Measurements from ENCODE around the gene LENG9.
"Not testable (repeated sequence)": the region's sequence is repeated elsewhere in the genome, so short reads cannot be mapped to it uniquely, and the experiment has no call there.

The LENG9 gene

GRCh38 chr19:54478677-54479266, 15.2 kb upstream of the LENG9 start:
- peak; percentile 34 for DNase-seq (ENCODE audit: low spot score)

- no peak for DNase-seq (ENCODE audit: low spot score)
Observed at GRCh38 chr19:54477650-54478049, 14.1 kb upstream of the LENG9 start.

- DNase-seq (ENCODE audit: low spot score): no peak
Observed at GRCh38 chr19:54475706-54476105, 12.1 kb upstream of the LENG9 start.

- DNase-seq (ENCODE audit: low spot score): no peak
Observed at GRCh38 chr19:54473892-54474372, 10.4 kb upstream of the LENG9 start.

DNA sequence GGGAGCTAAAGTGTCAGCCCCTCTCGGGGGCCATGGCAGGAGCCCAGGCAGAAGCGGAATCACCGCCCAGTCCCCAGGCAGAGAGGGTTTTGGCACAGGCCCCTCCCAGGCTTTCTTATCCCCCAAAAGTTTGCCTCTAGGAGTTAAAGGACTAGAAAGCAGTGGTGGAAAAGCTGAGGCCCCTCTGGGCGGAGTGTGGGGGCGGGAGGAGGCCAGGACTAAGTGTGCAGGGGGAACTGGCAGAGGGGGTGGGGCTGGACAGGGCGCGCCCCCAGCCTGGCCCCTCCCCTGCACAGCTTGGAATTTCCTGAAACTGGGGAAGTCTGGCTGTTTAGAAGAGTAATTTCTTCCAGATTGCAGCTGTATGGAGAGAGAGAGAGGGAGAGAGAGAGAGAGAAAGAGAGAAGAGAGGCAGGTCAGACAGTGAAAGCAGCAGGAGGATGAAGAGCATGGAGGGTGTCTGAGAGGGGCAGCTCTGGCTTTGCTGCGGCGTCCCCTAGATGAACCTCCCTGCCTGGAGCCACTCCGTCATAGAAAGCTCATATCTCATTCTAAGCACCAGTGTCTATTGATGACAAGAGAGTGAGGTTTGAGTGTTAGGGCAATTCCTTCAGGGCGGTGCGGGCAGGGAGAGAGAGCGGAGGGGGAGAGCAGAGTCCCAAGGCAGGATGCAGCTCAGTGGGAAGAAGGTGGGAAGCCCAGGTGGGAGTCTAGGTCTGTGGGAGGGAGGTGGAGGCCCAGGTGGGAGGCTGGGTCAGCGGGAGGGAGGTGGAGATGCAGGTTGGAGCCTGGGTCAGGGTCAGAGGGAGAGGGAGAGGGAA, 9.7 kb upstream of the LENG9 start, which contains the start of gene CDC42EP5:
Gene CDC42EP5 (minus strand): TSS at position 226 of the 821 bp plus-strand sequence. CDS start 7,749 bp downstream, outside the sequence.
- DNase-seq (ENCODE audit: low spot score): no peak

- no peak for DNase-seq (ENCODE audit: low spot score)
Observed at GRCh38 chr19:54470991-54471782, 7.6 kb upstream of the LENG9 start.

DNA sequence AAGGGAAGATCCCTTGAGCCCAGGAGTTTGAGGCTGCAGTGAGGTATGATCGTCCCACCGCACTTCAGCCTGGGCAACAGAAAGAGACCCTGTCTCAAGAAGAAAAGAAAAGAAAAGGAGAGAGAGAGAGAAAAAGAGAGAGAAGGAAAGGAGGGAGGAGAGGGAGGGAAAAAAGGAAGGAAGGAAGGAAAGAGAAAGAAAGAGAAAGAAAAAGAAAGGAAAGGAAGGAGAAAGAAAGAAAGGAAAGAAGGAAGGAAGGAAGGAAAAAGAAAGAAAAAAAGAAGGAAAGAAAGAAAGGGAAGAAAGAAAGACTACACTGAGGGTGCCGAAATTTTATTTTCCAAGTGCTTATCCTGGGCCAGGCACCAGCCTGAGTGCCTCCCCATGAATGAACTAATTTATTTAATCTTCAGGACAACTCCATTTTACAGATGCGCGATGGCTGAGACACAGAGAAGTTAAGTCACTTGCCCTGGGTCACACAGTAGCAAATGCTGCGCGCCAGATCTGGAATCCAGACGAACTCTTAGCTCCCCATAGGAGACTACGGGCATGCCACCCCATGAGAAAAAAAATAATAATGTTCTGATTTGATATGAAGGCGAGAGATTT, 6.8 kb upstream of the LENG9 start:
- DNase-seq (ENCODE audit: low spot score): no peak

GRCh38 chr19:54469496-54469934, 5.9 kb upstream of the LENG9 start:
- DNase-seq (ENCODE audit: low spot score): no peak

GRCh38 chr19:54466110-54466480, 2.5 kb upstream of the LENG9 start:
- DNase-seq (ENCODE audit: low spot score): not testable (repeated sequence)

DNA sequence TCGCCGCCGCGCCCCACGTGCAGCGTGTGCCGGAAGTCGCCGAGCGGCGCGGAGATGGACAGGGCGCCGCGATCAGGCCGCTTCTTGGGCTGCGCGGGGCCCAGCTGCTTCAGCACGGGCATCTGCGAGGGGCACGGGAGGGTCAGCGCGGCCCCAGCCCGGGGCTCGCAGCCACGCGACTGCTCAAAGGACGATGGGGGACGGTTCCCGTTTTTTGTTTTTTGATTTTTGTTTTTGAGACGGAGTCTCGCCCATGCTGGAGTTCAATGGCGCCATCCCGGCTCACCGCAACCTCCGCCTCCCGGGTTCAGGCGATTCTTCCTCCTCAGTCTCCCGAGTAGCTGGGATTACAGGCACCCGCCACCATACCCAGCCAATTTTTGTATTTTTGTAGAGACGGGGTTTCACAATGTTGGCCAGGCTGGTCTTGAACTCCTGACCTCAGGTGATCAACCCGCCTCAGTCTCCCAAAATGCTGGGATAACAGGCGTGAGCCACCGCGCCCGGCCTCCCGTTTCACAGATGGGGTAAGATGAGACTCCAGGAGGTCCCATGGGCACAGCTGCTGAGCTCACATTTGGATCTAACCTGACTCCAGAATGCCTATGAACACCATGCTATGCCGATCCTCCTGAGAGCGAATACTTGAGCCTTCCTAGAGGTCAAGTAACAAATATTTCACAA, 2.0 kb upstream of the LENG9 start:
- no peak for DNase-seq (ENCODE audit: low spot score)

- peak; percentile 72 for DNase-seq (ENCODE audit: low spot score)
Observed at GRCh38 chr19:54464630-54465425, 1.2 kb upstream of the LENG9 start.

GRCh38 chr19:54464044-54464629, 559 bp upstream of the LENG9 start:
- DNase-seq (ENCODE audit: low spot score): peak; percentile 89

DNA sequence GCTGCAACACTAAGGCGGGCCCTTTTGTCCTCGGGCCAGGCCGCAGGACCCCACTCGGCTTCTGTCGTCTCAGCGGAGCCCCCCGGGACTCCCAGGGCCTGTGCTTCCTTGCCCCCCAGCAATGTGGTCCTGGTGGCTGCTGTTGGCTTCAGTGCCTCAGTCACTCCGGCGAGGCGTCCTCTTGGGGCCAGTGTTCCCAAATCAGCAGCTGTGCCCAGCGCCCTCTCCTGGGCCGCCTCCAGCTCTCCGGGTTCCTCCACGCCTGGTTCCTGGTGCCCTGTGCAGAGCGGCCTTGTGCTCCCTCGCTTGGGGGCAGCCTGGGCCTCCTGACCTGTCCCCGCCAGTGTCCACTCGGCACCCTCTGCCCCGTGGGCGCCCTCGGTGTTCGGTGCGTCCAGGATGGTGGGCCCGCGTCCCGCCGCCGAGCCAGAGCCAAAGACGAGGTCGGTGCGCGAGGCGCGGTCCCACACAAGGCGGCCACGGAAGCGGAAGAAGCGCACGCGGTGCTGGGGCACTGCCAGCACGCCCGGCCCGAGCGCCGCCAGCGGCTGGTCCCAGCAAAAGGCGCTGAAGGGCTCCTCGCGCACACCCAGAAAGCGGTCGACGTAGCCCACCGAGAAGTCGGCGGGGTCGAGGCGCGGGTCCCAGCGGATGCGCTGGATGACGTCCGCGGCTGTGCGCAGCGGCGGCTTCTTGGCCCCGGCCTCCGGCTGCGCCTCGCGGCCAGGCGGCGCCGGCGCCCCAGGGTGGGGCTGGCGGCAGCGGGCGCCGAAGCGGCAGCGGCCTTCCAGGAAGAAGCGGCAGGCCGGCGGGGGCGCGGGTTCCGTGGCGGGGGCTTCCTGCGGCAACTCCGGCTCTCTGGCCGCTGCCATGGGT, 685 bp downstream of the LENG9 start:
- DNase-seq (ENCODE audit: low spot score): peak; percentile 64

- DNase-seq (ENCODE audit: low spot score): no peak
Observed at GRCh38 chr19:54462047-54462654, 1.4 kb downstream of the LENG9 start.

DNA sequence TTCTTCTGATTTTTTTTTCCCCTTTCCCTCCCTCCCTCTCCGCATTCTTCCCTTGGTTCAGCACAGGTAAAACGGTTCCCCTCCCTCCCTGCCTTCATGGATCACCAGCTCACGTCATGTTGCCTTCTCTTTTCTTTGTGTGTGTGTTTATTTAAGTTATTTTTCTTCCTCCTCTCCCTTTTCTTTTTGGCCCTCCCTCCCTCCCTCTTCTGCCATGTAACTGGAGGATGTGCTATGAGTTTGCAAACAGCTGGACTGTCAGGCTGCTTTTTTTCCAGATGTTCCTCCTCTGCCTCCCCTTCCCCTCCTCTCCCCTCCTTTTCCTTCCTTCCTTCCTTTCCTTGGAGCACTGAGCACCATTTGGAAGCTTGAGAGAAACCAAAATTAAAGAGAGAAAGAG, 2.0 kb downstream of the LENG9 start:
- DNase-seq (ENCODE audit: low spot score): no peak

DNA sequence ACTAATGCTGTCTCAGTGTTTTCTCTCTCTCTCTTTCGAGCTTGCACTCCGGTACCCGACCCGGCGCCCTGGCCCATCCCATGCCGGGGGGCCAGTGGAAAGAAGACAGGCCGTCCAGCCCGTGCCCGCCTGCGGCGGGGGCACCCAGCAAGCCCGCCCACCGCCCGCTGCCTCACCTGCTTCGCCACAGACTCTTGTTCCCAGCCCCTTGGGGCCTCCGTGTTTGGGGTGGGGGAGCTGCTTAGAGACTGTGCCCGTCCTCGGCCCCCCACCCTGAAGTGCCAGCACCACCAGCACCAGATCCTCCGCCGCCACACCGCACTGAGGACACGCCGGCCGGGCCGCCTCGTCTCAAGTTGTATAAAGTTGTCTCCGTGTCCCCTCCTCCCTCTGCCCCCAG, 2.4 kb downstream of the LENG9 start:
- no peak for DNase-seq (ENCODE audit: low spot score)

DNA sequence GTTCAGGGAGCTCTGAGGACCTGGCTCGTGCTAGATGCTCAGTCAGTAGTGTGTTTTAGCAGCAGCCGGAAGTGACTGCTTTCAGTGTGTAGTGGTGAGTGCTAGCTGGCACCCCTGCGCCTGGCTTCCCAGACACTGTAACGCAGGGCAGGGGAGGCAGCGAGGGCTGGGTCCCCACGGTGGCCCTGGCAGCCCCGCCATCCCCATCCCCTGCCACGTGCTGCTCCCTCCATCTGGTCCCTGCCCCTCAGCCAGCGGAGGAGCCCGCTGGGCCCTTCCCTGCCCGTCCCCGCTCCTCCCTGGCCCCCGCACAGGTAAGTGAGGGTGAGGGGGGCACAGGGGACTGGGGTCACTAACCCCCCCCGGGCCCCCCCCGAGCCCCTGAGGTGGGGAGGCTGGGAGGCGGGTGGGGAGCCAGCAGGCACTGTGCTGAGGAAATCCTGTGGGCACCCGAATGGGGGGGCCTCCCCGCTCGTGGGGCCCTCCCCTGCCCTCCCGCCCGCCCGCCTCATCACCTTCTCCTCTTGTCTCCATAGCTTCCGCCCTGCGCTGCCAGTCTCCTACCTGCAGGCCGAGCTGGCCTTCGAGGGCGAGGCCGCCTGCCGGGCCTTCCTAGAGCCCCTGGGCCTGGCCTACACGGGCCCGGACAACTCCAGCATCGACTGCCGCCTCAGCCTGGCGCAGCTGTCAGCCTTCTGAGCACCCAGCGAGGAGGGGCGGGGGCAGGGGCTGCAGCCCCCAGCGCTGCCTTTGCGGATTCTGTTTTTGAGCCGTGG, 3.2 kb downstream of the LENG9 start:
- no peak for DNase-seq (ENCODE audit: low spot score)
